GM23338 (cell line): ENCODE measurements around the gene CNPY3. TPM values are rescaled to one million over a fixed set of nuclear protein-coding genes. Genes with fewer than 3 reads are reported as not detected.
"Not testable (repeated sequence)": the region's sequence is repeated elsewhere in the genome, so short reads cannot be mapped to it uniquely, and the experiment has no call there.

Experiments
- ATAC-seq: fragments of 200-7000 bp; cut with Tn5 transposase; 3 replicates; pipeline ENCODE4 v1.9.1; 2020
- DNase-seq: peaks from one replicate; pipeline ENCODE4 v3.0.0-alpha.2; 2015; ENCODE audit warnings: low spot score
- H2AFZ ChIP-seq: fragments of 200-600 bp; sonication (generic); 2 replicates; pipeline ENCODE4 v1.8.0; 2016; ENCODE audit warnings: antibody characterized with exemption, mild to moderate bottlenecking, moderate library complexity
- H3F3A ChIP-seq: fragments of 200-600 bp; sonication (generic); replicated peaks from 2 replicates; pipeline ENCODE4 v1.8.0; 2017; ENCODE audit warnings: antibody characterized with exemption, mixed run types, low read depth
- H3K27ac ChIP-seq: fragments of 200-600 bp; sonication (generic); 2 replicates; pipeline ENCODE4 v1.6.1; 2016; ENCODE audit warnings: low read depth
- H3K27me3 ChIP-seq: fragments of 200-600 bp; sonication (generic); 2 replicates; pipeline ENCODE4 v1.8.0; 2016; ENCODE audit warnings: mild to moderate bottlenecking, mixed run types, moderate library complexity; ENCODE audit not compliant: insufficient read depth
- H3K36me3 ChIP-seq: fragments of 200-600 bp; sonication (generic); 2 replicates; pipeline ENCODE4 v1.8.0; 2016; ENCODE audit warnings: mild to moderate bottlenecking; ENCODE audit not compliant: insufficient read depth
- H3K4me1 ChIP-seq: fragments of 200-600 bp; sonication (generic); 2 replicates; pipeline ENCODE4 v1.8.0; 2016; ENCODE audit warnings: mild to moderate bottlenecking, moderate library complexity; ENCODE audit not compliant: insufficient read depth
- H3K4me2 ChIP-seq: fragments of 200-600 bp; sonication (generic); 2 replicates; pipeline ENCODE4 v1.7.1; 2017; ENCODE audit warnings: mixed run types
- H3K4me3 ChIP-seq: fragments of 200-600 bp; sonication (generic); 2 replicates; pipeline ENCODE4 v1.6.1; 2016; ENCODE audit warnings: mixed run types
- H3K79me2 ChIP-seq: fragments of 200-600 bp; sonication (generic); replicated peaks from 2 replicates; pipeline ENCODE4 v1.8.0; 2017; ENCODE audit warnings: mild to moderate bottlenecking; ENCODE audit not compliant: insufficient read depth
- H3K9me2 ChIP-seq: fragments of 200-600 bp; sonication (generic); 2 replicates; pipeline ENCODE4 v1.8.0; 2017; ENCODE audit not compliant: insufficient read depth
- H4K20me1 ChIP-seq: fragments of 200-600 bp; sonication (generic); replicated peaks from 2 replicates; pipeline ENCODE4 v1.8.0; 2017; ENCODE audit warnings: mild to moderate bottlenecking; ENCODE audit not compliant: insufficient read depth
- H3K27ac Mint-ChIP-seq: 2 replicates; pipeline ENCODE4 v1.8.0; 2020; ENCODE audit warnings: inconsistent platforms, mild to moderate bottlenecking, moderate library complexity, mixed read lengths
- H3K27me3 Mint-ChIP-seq: 3 replicates; pipeline ENCODE4 v1.8.0; 2022; ENCODE audit warnings: low read depth, mild to moderate bottlenecking, moderate library complexity, mixed read lengths, inconsistent platforms; ENCODE audit not compliant: insufficient read depth, poor library complexity
- H3K36me3 Mint-ChIP-seq: 3 replicates; pipeline ENCODE4 v1.8.0; 2021; ENCODE audit warnings: low read depth, mild to moderate bottlenecking, inconsistent platforms, moderate library complexity, mixed read lengths
- H3K4me1 Mint-ChIP-seq: 3 replicates; pipeline ENCODE4 v1.8.0; 2020; ENCODE audit warnings: mild to moderate bottlenecking, inconsistent platforms, mixed read lengths
- H3K4me3 Mint-ChIP-seq: 3 replicates; pipeline ENCODE4 v1.8.0; 2021; ENCODE audit warnings: moderate library complexity, mild to moderate bottlenecking, inconsistent platforms, mixed read lengths
- H3K9me3 Mint-ChIP-seq: 3 replicates; pipeline ENCODE4 v1.8.0; 2020; ENCODE audit warnings: moderate library complexity, mild to moderate bottlenecking, inconsistent platforms, mixed read lengths
- EZH2 ChIP-seq: fragments of 200-600 bp; sonication (generic); IDR thresholded peaks from one replicate; pipeline ENCODE4 v1.8.0; 2017; ENCODE audit warnings: antibody characterized with exemption, mild to moderate bottlenecking, low read depth; ENCODE audit not compliant: unreplicated experiment
- EZH2phosphoT487 ChIP-seq: fragments of 200-600 bp; sonication (generic); IDR thresholded peaks from one replicate; pipeline ENCODE4 v1.8.1; 2018; ENCODE audit warnings: antibody characterized with exemption; ENCODE audit not compliant: unreplicated experiment
- STAT1 ChIP-seq: IDR thresholded peaks from one replicate; pipeline ENCODE4 v1.6.1; 2016; ENCODE audit warnings: antibody characterized with exemption; ENCODE audit not compliant: unreplicated experiment
- ZNF114 ChIP-seq: fragments of 250-450 bp; sonication (Bioruptor Pico); IDR thresholded peaks from 2 replicates; pipeline ENCODE4 v1.5.0; 2020; ENCODE audit warnings: mild to moderate bottlenecking, moderate library complexity
- ZNF331 ChIP-seq: fragments of 250-450 bp; sonication (Bioruptor Pico); IDR thresholded peaks from 2 replicates; pipeline ENCODE4 v1.5.0; 2020; ENCODE audit warnings: low read depth, mild to moderate bottlenecking, moderate library complexity
- polyA plus RNA-seq: library from polyadenylated mRNA; unstranded; fragments of >200 nt; fragmentation: Nextera tagmentation; extraction: Ambion mirVana; gene quantifications from 2 replicates; pipeline ENCODE4 v1.2.1, GENCODE V29; 2016
- total RNA-seq: library from RNA; depleted of rRNA; stranded (reverse); fragments of >200 nt; shearing (Covaris generic); gene quantifications from 2 replicates; pipeline ENCODE4 v1.2.3, GENCODE V29; 2014
- TF ChIP-seq, protein P1 (sequence below): IDR thresholded peaks from 2 replicates; pipeline ENCODE4 v1.6.1; 2016; ENCODE audit warnings: antibody characterized with exemption
- TF ChIP-seq, protein P2 (sequence below): fragments of 250-450 bp; sonication (Bioruptor Pico); IDR thresholded peaks from 2 replicates; pipeline ENCODE4 v1.5.0; 2020; ENCODE audit warnings: mild to moderate bottlenecking, moderate library complexity
- TF ChIP-seq, protein P3 (sequence below), 2 experiments: fragments of 200-600 bp in 1 of 2; sonication (generic) in 1 of 2; conservative IDR thresholded peaks; 2 replicates each; pipeline versions ENCODE4 v1.5.1 to v1.6.1; 2016 to 2017; ENCODE audit warnings: antibody characterized with exemption in 2 of 2, low read depth in 2 of 2, mild to moderate bottlenecking in 2 of 2, moderate library complexity in 1 of 2

Gene CNPY3
- total and polyA plus RNA-seq, 2 experiments from 2014 or later: 67.0 to 74.5 TPM

DNA sequence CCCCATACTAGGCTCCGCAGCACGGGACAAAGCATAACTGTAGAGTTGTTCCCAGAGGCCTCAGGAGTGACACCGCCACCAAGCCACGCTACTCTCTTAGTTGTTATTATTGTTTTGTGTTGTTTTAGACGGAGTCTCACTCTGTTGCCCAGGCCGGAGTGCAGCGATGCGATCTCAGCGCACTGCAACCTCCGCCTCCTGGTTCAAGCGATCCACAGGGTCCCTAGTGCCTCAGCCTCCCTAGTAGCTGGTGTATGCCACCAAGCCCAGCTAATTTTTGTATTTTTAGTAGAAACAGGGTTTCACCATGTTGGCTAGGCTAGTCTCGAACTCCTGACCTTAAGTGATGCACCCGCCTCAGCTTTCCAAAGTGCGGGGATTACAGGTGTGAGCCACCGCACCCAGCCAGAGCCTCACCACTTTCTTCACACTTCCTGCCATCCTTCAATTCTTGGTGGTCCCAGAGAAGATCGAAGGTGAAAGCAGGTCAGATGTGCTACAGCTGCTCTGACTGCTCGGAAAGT lies 38.0 kb upstream of the CNPY3 start:
- Histone ChIP-seq H3K4me2 (peak overlapping the region; percentile 70), H3K9me2 (no peaks in the 10 kb centered on the region), H3F3A (peaks cover 24% of the 10 kb centered on the region; the same call in 1 of the 2 replicates), H4K20me1 (no peaks in the 10 kb centered on the region), H3K36me3 (peaks cover 3% of the 10 kb centered on the region; the same call in 1 of the 2 replicates), H3K79me2 (no peaks in the 10 kb centered on the region), H2AFZ (peak overlapping the region; percentile 99), H3K4me3 (peak overlapping the region; percentile 73), H3K27ac (peak overlapping the region; percentile 90; the same call in 1 of the 2 replicates), H3K27me3 (no peaks in the 10 kb centered on the region), H3K4me1 (peaks cover 7% of the 10 kb centered on the region; the same call in 1 of the 2 replicates)
- Mint-ChIP-seq H3K27ac (peak overlapping the region; percentile 97), H3K4me3 (peak overlapping the region; percentile 87), H3K9me3 (no peaks in the 10 kb centered on the region), H3K36me3 (peaks cover 24% of the 10 kb centered on the region), H3K4me1 (peaks cover 14% of the 10 kb centered on the region; the same call in 1 of the 3 replicates), H3K27me3 (peaks cover 9% of the 10 kb centered on the region)
- ATAC-seq (peak; percentile 2; the same call in 1 of the 3 replicates), DNase-seq (no peak)
- TF ChIP-seq, protein P1, sequence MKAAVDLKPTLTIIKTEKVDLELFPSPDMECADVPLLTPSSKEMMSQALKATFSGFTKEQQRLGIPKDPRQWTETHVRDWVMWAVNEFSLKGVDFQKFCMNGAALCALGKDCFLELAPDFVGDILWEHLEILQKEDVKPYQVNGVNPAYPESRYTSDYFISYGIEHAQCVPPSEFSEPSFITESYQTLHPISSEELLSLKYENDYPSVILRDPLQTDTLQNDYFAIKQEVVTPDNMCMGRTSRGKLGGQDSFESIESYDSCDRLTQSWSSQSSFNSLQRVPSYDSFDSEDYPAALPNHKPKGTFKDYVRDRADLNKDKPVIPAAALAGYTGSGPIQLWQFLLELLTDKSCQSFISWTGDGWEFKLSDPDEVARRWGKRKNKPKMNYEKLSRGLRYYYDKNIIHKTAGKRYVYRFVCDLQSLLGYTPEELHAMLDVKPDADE: no peak
- TF ChIP-seq ZNF331: no peak
- TF ChIP-seq, protein P2, sequence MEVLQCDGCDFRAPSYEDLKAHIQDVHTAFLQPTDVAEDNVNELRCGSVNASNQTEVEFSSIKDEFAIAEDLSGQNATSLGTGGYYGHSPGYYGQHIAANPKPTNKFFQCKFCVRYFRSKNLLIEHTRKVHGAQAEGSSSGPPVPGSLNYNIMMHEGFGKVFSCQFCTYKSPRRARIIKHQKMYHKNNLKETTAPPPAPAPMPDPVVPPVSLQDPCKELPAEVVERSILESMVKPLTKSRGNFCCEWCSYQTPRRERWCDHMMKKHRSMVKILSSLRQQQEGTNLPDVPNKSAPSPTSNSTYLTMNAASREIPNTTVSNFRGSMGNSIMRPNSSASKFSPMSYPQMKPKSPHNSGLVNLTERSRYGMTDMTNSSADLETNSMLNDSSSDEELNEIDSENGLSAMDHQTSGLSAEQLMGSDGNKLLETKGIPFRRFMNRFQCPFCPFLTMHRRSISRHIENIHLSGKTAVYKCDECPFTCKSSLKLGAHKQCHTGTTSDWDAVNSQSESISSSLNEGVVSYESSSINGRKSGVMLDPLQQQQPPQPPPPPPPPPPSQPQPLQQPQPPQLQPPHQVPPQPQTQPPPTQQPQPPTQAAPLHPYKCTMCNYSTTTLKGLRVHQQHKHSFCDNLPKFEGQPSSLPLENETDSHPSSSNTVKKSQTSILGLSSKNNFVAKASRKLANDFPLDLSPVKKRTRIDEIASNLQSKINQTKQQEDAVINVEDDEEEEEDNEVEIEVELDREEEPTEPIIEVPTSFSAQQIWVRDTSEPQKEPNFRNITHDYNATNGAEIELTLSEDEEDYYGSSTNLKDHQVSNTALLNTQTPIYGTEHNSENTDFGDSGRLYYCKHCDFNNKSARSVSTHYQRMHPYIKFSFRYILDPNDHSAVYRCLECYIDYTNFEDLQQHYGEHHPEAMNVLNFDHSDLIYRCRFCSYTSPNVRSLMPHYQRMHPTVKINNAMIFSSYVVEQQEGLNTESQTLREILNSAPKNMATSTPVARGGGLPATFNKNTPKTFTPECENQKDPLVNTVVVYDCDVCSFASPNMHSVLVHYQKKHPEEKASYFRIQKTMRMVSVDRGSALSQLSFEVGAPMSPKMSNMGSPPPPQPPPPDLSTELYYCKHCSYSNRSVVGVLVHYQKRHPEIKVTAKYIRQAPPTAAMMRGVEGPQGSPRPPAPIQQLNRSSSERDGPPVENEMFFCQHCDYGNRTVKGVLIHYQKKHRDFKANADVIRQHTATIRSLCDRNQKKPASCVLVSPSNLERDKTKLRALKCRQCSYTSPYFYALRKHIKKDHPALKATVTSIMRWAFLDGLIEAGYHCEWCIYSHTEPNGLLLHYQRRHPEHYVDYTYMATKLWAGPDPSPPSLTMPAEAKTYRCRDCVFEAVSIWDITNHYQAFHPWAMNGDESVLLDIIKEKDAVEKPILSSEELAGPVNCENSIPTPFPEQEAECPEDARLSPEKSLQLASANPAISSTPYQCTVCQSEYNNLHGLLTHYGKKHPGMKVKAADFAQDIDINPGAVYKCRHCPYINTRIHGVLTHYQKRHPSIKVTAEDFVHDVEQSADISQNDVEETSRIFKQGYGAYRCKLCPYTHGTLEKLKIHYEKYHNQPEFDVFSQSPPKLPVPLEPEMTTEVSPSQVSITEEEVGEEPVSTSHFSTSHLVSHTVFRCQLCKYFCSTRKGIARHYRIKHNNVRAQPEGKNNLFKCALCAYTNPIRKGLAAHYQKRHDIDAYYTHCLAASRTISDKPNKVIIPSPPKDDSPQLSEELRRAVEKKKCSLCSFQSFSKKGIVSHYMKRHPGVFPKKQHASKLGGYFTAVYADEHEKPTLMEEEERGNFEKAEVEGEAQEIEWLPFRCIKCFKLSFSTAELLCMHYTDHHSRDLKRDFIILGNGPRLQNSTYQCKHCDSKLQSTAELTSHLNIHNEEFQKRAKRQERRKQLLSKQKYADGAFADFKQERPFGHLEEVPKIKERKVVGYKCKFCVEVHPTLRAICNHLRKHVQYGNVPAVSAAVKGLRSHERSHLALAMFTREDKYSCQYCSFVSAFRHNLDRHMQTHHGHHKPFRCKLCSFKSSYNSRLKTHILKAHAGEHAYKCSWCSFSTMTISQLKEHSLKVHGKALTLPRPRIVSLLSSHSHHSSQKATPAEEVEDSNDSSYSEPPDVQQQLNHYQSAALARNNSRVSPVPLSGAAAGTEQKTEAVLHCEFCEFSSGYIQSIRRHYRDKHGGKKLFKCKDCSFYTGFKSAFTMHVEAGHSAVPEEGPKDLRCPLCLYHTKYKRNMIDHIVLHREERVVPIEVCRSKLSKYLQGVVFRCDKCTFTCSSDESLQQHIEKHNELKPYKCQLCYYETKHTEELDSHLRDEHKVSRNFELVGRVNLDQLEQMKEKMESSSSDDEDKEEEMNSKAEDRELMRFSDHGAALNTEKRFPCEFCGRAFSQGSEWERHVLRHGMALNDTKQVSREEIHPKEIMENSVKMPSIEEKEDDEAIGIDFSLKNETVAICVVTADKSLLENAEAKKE (CRISPR knock-in tag): no peak
- no peak for TF ChIP-seq ZNF114 (CRISPR knock-in tag)
- no peak for TF ChIP-seq STAT1
- TF ChIP-seq, protein P3, sequence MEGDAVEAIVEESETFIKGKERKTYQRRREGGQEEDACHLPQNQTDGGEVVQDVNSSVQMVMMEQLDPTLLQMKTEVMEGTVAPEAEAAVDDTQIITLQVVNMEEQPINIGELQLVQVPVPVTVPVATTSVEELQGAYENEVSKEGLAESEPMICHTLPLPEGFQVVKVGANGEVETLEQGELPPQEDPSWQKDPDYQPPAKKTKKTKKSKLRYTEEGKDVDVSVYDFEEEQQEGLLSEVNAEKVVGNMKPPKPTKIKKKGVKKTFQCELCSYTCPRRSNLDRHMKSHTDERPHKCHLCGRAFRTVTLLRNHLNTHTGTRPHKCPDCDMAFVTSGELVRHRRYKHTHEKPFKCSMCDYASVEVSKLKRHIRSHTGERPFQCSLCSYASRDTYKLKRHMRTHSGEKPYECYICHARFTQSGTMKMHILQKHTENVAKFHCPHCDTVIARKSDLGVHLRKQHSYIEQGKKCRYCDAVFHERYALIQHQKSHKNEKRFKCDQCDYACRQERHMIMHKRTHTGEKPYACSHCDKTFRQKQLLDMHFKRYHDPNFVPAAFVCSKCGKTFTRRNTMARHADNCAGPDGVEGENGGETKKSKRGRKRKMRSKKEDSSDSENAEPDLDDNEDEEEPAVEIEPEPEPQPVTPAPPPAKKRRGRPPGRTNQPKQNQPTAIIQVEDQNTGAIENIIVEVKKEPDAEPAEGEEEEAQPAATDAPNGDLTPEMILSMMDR (conservative IDR thresholded peaks at IDR 0.05; ENCODE audit: low read depth in 2 of 2): no peak
- TF ChIP-seq EZH2: no peak
- TF ChIP-seq EZH2phosphoT487: no peak

- not testable (repeated sequence) for H4K20me1 ChIP-seq, H3K4me2 ChIP-seq, H2AFZ ChIP-seq, DNase-seq, H3K27ac ChIP-seq, H3K36me3 Mint-ChIP-seq, H3K36me3 ChIP-seq, H3K27ac Mint-ChIP-seq, H3K4me3 Mint-ChIP-seq, H3K9me3 Mint-ChIP-seq, H3K9me2 ChIP-seq, H3K4me3 ChIP-seq, ATAC-seq, H3K79me2 ChIP-seq, H3K27me3 Mint-ChIP-seq, H3K27me3 ChIP-seq
- H3K4me1 Mint-ChIP-seq: peaks cover 19% of the 10 kb centered on the region; the same call in 2 of the 3 replicates
- peaks cover 16% of the 10 kb centered on the region; the same call in 1 of the 2 replicates for H3F3A ChIP-seq
- H3K4me1 ChIP-seq: peaks cover 13% of the 10 kb centered on the region
These were observed 35.0 kb upstream of the CNPY3 start for GRCh38 chr6:42894041-42894828.
